ENCODE results near the gene DOCK1. TPM values are rescaled to one million over a fixed set of nuclear protein-coding genes. Genes with fewer than 3 reads are reported as not detected.

DOCK1 gene
- total RNA-seq, 6 experiments from 2014 or later, result 50.6 to 59.9 (median 54.7) TPM

DNA sequence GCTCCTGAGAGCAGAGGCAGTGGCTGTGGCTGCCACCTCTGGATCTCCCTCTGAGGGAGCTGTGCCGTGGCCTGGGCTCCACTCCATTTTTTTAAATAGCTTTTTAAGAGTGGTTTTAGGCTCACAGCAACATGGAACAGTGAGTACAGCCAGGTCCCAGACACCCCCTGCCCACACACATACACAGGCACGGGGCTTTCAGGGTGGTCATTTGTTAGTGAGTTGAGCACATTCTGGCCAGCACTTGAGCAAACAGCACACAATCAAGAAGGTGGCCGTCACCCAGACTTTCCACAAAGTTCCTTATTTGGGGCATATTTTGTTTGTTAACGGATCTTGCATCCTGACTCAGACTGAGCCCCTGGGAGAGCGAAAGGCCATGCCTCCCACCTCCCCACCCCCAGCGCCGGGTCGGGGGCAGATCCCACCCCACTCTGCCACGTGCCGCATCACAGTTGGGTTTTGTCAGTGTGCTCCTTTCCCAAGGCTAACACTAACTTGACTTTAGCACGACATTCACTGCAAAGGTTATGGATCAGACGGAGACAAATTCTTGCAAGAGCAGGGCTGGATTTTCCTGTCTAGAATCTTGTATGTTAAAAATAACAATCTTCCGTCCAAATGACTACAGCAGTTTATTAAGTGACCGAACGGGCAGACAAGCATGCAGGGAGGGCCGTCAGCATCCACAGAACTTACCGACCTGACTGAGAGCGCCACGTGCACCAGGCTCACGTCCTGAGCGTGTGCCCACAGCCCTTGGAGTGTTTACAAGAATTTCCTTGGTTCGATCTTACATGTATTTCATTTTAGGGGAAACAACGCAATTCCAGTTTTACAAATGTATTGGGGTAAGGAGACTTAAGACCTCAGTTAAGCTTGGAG is 487.4 kb downstream of the DOCK1 start:
- TF ChIP-seq, protein P1, sequence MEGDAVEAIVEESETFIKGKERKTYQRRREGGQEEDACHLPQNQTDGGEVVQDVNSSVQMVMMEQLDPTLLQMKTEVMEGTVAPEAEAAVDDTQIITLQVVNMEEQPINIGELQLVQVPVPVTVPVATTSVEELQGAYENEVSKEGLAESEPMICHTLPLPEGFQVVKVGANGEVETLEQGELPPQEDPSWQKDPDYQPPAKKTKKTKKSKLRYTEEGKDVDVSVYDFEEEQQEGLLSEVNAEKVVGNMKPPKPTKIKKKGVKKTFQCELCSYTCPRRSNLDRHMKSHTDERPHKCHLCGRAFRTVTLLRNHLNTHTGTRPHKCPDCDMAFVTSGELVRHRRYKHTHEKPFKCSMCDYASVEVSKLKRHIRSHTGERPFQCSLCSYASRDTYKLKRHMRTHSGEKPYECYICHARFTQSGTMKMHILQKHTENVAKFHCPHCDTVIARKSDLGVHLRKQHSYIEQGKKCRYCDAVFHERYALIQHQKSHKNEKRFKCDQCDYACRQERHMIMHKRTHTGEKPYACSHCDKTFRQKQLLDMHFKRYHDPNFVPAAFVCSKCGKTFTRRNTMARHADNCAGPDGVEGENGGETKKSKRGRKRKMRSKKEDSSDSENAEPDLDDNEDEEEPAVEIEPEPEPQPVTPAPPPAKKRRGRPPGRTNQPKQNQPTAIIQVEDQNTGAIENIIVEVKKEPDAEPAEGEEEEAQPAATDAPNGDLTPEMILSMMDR (IDR thresholded peaks at IDR 0.05), result no peak
- H3K36me3 Mint-ChIP-seq (ENCODE audit: low read depth), result peaks cover 8% of the 10 kb centered on the region

DNA sequence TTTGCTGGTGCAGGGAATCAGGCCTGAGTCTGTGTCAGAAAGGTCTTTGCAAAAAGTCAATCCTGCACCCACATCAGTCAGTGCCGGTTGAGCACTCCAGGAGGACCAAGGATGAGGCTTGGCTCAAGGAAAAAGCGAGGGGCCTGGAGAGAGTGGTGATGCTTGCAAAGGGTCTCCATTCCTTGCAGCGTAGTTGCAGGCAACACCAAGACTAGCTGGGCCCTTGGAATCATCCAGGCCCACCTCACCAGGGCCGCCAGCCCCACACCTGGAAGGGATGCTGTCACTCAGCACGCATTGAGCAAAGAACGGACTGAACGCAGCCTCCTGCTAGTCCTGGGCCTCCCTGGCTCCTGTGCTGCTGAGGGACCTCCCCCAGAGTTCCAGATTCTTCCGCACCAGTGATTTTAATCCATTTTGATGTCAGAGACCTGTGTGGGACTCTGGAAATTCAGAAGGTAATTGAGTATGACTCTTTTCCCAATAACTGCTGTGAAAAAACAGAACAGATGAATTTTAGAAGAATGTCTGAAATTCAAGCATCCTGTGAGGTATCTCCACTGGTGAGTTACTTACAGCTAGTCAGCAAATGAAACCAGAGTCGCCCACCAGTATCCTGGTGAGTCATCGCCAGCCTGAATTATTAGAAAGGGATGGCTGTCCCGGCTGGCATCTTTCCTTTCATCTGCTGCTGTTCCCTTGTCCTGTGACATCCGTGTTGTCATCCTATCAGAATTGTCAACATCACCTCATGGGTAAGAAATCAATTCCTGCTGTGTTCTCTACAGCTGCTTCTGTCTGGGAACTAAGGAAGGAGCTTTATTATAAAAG is 493.1 kb downstream of the DOCK1 start:
- Mint-ChIP-seq H3K4me3 (no peak overlapping the region), H3K27me3 (ENCODE audit: insufficient read depth) (peaks cover 1% of the 10 kb centered on the region), H3K9me3 (no peaks in the 10 kb centered on the region; the same call in 1 of the 2 replicates), H3K4me1 (ENCODE audit: low read depth) (peaks cover 19% of the 10 kb centered on the region), H3K36me3 (ENCODE audit: low read depth) (peaks cover 9% of the 10 kb centered on the region), H3K27ac (peak overlapping the region; percentile 45; the same call in 1 of the 2 replicates)
- DNase-seq, result peak; percentile 51
- TF ChIP-seq, protein P1 (IDR thresholded peaks at IDR 0.05), result no peak

More for the DNA sequence above, 487.4 kb downstream of the DOCK1 start:
- Mint-ChIP-seq H3K4me3 (no peak overlapping the region), H3K27ac (no peak overlapping the region), H3K9me3 (no peaks in the 10 kb centered on the region), H3K4me1 (ENCODE audit: low read depth) (peaks cover 3% of the 10 kb centered on the region), H3K27me3 (ENCODE audit: insufficient read depth) (peaks cover 5% of the 10 kb centered on the region)
- no peak for DNase-seq

GRCh38 chr10:127398971-127399365 is 493.7 kb downstream of the DOCK1 start:
- no peak for DNase-seq
- TF ChIP-seq, protein P1 (IDR thresholded peaks at IDR 0.05), result no peak
- Mint-ChIP-seq H3K36me3 (ENCODE audit: low read depth) (peaks cover 9% of the 10 kb centered on the region), H3K4me3 (no peak overlapping the region), H3K4me1 (ENCODE audit: low read depth) (peaks cover 19% of the 10 kb centered on the region), H3K9me3 (no peaks in the 10 kb centered on the region; the same call in 1 of the 2 replicates), H3K27ac (peak overlapping the region; percentile 45; the same call in 1 of the 2 replicates), H3K27me3 (ENCODE audit: insufficient read depth) (peaks cover 1% of the 10 kb centered on the region)

GRCh38 chr10:127399668-127400067 is 494.4 kb downstream of the DOCK1 start:
- H3K36me3 Mint-ChIP-seq (ENCODE audit: low read depth), result peaks cover 10% of the 10 kb centered on the region
- H3K9me3 Mint-ChIP-seq, result no peaks in the 10 kb centered on the region; the same call in 1 of the 2 replicates
- no peak for DNase-seq
- TF ChIP-seq, protein P1 (IDR thresholded peaks at IDR 0.05), result no peak
- H3K27me3 Mint-ChIP-seq (ENCODE audit: insufficient read depth), result no peaks in the 10 kb centered on the region; the same call in none of the 2 replicates
- H3K27ac Mint-ChIP-seq, result no peak overlapping the region
- peaks cover 21% of the 10 kb centered on the region for H3K4me1 Mint-ChIP-seq (ENCODE audit: low read depth)
- no peak overlapping the region for H3K4me3 Mint-ChIP-seq

DNA sequence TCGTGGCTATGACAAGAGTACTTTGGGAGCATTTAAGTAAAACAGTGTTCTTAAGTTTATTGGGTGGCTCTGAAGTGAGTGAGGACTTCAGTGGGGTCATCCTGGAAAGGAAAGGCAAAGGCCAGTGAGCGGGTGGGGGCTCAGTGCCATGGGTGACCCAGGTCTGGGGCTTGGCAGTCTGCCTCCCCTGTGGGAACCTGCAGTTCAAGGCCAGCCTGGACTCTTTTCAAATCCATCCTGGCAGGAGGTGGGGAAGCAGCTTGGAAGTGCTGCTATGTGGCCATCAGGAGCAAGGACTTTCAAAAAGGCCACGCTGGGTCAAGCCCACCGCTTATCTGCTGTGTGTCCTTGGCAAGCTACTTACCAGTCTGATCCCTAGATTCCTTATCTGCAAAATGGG is 495.0 kb downstream of the DOCK1 start:
- Mint-ChIP-seq H3K36me3 (ENCODE audit: low read depth) (peaks cover 13% of the 10 kb centered on the region), H3K27me3 (ENCODE audit: insufficient read depth) (no peaks in the 10 kb centered on the region; the same call in none of the 2 replicates), H3K4me1 (ENCODE audit: low read depth) (peaks cover 26% of the 10 kb centered on the region), H3K27ac (no peak overlapping the region), H3K4me3 (no peak overlapping the region), H3K9me3 (no peaks in the 10 kb centered on the region; the same call in 1 of the 2 replicates)
- DNase-seq, result no peak
- TF ChIP-seq, protein P1 (IDR thresholded peaks at IDR 0.05), result no peak

Data from HFFc6 (cell line).